ENCODE results near the gene KAZN.

Gene KAZN

GRCh38 chr1:14968251-14968851 lies 369.9 kb downstream of the KAZN start:
- no peak for DNase-seq

DNA sequence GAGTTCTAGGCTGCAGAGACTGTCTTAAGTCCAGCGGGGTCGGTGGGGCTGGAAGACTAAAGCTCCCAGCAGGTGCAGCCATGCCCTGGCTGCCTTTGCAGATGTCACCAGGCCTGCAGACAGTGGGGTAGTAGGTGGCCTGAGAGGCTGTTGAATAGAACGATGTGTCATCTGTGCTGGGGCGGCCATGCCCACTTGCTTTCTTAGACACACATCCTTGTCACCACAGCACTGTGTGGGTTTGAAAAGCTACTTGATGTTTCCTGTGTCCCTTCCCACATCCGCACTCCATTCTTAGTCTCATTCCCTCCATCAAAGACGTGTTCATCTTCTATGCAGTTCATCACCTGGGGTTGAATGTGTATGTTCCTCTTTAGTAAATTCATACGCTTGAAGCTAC lies 370.5 kb downstream of the KAZN start:
- DNase-seq: peak; percentile 61

GRCh38 chr1:14970115-14970798 lies 371.8 kb downstream of the KAZN start:
- peak; percentile 71 for DNase-seq

DNA sequence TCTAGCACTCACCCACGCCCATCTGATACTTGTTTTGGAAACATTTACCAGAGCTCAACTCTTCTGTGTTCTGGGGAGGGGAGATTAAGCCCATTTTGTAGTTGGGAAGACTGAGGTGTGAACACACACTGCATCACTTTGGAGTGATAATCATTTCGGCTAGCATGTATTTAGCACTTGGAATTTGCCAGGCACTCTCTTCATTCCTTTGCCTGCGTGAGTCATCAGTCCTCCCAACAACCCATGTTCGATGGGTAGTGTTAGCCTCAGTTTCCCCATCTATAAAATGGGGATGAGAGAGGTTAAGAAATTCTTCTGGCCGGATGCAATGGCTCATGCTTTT lies 372.3 kb downstream of the KAZN start:
- no peak for DNase-seq

DNA sequence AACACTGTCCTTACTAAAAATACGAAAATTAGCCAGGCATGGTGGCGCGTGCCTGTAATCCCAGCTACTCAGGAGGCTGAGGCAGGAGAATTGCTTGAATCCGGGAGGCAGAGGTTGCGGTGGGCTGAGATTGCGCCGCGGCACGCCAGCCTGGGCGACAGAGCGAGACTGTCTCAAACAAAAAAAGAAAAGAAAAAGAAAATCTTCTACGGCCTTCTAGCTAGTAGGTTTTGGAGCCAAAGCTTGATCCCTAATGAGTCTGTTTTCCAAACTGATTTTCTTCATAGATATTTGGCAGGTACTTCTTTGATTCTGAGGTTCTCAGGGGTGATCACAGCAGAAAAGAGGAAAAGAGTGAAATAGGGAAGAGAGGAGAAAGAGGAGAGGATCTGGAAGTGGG lies 372.7 kb downstream of the KAZN start:
- no peak for DNase-seq

- DNase-seq: no peak
Observed at GRCh38 chr1:14972107-14972506, 373.6 kb downstream of the KAZN start.

GRCh38 chr1:14973773-14974172 lies 375.3 kb downstream of the KAZN start:
- DNase-seq: no peak

DNA sequence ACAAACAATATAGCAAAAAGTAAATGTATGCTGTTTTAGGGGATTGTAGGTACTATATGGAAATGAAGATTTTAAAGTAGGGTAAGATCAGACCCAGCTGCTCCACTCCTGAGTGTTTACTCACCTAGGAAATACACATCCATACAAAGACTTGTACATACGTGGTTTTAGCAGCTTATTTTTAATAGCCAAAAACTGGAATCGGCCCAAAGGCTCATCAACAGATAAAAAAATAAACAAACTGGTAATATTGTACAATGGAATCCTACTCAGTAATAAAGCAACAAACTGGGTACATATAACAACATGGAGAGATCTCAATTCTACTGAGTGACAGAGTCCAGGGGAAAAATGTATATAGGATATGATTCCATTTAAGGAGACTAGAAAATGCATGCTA lies 375.9 kb downstream of the KAZN start:
- DNase-seq: no peak

DNA sequence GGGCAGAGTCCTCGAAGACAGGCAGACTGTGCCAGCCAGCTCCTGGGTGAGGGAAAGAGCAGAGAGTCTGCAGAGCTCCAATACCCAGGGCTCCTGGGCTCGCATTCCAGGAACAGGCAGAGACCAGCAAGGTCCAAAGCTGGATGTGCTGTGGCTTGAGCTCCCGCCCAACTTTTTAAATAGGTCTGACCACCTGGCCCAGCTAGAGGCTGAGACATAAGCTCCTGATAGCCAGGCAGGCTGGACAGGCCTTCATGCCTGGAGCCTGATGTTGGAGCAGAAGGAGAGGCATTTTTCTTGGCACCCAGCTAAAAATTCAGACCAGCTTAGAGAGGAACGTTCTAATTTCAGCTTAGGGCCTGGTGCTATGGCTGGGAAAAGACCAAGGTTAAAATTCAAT lies 376.6 kb downstream of the KAZN start:
- no peak for DNase-seq

DNA sequence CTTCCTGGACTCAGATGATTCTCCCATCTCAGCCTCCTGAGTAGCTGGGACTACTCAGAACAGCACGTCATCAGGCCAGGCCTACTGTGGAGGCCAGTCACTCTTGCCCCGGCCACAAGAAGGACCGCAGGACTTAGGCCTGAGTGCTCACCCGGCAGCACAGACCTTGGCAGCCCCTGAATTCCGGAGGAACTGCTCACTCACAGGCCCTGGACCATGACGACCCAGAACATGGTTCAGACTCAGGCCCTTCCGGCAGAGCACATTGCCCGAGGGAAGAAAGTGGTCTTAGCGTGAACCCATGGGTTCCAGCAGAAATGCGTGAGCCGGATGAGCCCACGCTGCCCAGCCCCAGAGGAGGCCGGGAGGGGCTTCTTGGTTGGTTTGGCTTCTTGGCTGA lies 377.8 kb downstream of the KAZN start:
- no peak for DNase-seq

- no peak for DNase-seq
Observed at GRCh38 chr1:14977338-14977931, 378.9 kb downstream of the KAZN start.

DNA sequence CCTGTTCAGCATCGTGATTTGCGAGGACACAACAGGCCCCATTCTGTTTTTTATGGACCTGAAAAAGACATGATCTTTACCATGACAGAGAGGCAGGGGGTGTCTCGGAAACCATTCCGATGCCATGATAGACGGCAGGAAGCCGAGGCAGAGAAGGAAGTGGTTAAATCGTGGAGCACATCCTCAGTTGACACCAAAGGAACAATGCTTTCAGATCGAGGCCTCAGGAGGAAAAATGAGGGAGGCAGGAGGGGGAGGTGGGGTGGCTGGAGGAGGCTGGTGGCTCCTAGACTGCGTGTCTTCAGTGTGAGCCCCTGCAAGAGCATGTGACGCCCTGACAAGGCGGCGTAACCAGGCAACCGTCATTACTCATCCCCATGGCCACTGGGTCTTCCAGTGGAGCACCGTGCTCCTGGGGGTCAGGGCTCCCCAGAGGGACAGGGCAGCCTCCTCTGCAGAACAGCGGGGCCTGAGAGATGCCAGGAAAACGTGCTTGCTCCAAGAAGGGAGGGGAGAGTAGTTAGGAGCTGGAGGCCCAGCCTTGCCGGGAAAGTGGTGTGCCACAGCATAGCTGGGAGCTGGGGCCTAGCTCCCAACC lies 382.2 kb downstream of the KAZN start:
- DNase-seq: no peak

GRCh38 chr1:14982029-14982428 lies 383.5 kb downstream of the KAZN start:
- no peak for DNase-seq

DNA sequence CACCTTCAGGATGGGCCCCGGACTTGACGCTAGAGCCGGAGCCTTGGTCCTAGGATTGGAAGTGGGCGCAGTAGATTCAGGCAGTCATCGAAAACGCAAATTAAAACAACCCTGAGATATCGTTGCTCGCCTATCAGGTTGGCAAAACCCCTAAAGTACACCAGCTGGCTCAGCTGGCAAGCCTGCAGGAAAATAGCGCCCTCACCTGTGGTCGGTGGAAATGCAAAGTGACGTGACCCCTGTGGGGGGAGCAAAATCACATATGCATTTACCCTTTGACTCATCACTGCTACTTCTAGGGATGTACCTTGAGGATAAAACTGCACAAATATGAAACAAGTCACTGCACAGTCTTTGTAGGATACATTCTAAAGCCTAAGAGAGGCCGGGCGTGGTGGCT lies 384.8 kb downstream of the KAZN start:
- peak; percentile 31 for DNase-seq

DNA sequence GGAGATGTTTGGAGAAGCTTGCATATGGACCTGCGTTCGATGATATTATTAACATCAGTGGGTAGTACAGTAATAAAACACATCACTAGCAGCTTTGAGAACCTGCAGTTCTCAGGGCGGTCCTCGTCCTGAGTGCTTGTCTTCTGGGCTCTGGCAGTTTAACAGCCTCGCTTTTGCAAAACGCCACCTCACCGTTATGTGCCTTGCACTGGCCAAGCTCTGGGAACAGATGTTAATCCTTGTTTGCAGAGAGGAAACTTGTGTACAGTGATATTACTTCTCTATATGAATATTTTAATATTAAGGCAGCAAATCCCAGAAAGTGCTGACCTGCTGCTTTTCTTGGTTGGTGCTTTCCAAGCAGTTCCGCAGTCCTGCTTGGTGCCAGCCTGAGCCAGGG lies 387.7 kb downstream of the KAZN start:
- no peak for DNase-seq

- no peak for DNase-seq
Observed at GRCh38 chr1:14987829-14988603, 389.5 kb downstream of the KAZN start.

GRCh38 chr1:14988636-14989035 lies 390.2 kb downstream of the KAZN start:
- DNase-seq: no peak

- DNase-seq: no peak
Observed at GRCh38 chr1:14989931-14990728, 391.6 kb downstream of the KAZN start.

DNA sequence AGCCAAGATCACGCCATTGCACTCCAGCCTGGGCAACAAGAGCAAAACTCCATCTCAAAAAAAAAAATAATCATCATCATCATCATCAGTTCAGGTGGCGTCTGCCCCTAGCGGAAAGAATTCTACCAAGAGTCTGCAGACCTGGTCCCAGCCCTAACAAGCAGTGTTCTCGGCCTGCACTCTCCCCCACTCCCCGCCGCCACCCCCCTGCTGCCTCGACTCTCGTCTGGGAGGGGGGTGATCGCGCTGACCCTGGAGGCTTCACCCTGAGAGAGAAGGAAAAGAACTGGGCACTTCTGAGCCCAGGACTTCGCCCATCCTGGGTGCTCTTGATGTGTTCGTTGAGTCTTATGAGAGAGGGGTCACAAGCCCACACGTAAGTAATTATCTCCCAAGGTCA lies 394.9 kb downstream of the KAZN start:
- DNase-seq: no peak

DNA sequence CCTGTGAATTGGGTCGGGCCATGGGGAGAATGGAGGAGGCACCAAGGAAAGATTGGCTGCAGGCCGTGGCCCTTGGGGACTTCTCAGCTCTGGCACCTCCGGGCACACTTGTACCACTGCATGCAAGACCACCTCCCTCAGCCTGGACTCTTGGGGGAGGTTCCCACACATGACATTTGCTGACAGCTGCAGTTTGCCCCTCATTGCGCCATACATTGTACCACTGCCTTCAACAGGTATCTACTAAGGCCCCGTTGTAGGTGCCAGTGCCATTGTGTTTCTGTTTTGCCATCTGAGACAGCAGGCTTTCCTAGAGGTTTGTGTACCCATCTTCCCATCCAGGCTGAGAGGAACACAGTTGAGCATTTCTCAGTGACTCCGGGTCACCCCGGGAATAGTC lies 395.7 kb downstream of the KAZN start:
- DNase-seq: no peak

GRCh38 chr1:14994841-14995437 lies 396.5 kb downstream of the KAZN start:
- DNase-seq: no peak
